Uterus (tissue), 4 donors: ENCODE measurements around the gene FCN1. TPM values are rescaled to one million over a fixed set of nuclear protein-coding genes. Genes with fewer than 3 reads are reported as not detected.

ENCODE experiments used
- DNase-seq, 2 donors: peaks; one replicate each; pipeline ENCODE4 v3.0.0-alpha.2; 2019 to 2020
- H3K27ac ChIP-seq, 2 donors: fragments of 200-600 bp; sonication (generic); 1 replicate in 1 of 2; 2 replicates in 1 of 2; pipeline ENCODE4 v1.5.1; 2016 to 2018
- H3K27me3 ChIP-seq, 2 donors: fragments of 200-600 bp; sonication (generic); one replicate each; pipeline ENCODE4 v1.5.1; 2018 to 2019; ENCODE audit warnings: control low read depth in 1 of 2
- H3K36me3 ChIP-seq, 2 donors: fragments of 200-600 bp; sonication (generic); one replicate each; pipeline ENCODE4 v1.5.1; 2019; ENCODE audit warnings: control low read depth in 1 of 2
- H3K4me1 ChIP-seq, 2 donors: fragments of 200-600 bp; sonication (generic); one replicate each; pipeline ENCODE4 v1.5.1; 2018 to 2019; ENCODE audit warnings: control low read depth in 1 of 2
- H3K4me3 ChIP-seq, 2 donors: fragments of 200-600 bp; sonication (generic); 1 replicate in 1 of 2; 2 replicates in 1 of 2; pipeline ENCODE4 v1.5.1; 2018 to 2019; ENCODE audit warnings: mild to moderate bottlenecking in 1 of 2
- H3K9me3 ChIP-seq, 2 donors: fragments of 200-600 bp; sonication (generic); one replicate each; pipeline ENCODE4 v1.5.1; 2019; ENCODE audit warnings: control low read depth in 1 of 2
- CTCF ChIP-seq, 4 experiments: fragments of 200-600 bp in 2 of 4; fragments of 450-650 bp in 2 of 4; sonication (generic) in 2 of 4; IDR thresholded peaks; one replicate each; pipeline ENCODE4 v1.5.1; 2016 to 2019; ENCODE audit warnings: antibody characterized with exemption in 4 of 4, mild to moderate bottlenecking in 2 of 4, moderate library complexity in 1 of 4
- POLR2A ChIP-seq, 2 donors: fragments of 450-650 bp; IDR thresholded peaks; one replicate each; pipeline ENCODE4 v1.6.1; 2016; ENCODE audit warnings: antibody characterized with exemption in 2 of 2, mild to moderate bottlenecking in 1 of 2, moderate library complexity in 1 of 2
- intact Hi-C: fragments of 100-400 bp; cut with DNase I; formaldehyde crosslinking; loops from one replicate; pipeline ENCODE4 v1.15.1; 2023; ENCODE audit warnings: low total_unique reads
- total RNA-seq, 4 donors: library from RNA; depleted of rRNA in 3 of 4; stranded (reverse); fragments of >200 nt in 3 of 4; gene quantifications; one replicate each; pipeline versions ENCODE4 v1.1.0 to v1.2.4, GENCODE V29; 2014 to 2023
- donor health status: DM: yes; HTN: yes; CAD: no.

FCN1 gene
- total RNA-seq, 4 donors from 2014 or later: 0.26 to 13.8 (median 4.4) TPM

- Histone ChIP-seq H3K4me3 (no peak overlapping the region), H3K27ac (no peak overlapping the region), H3K4me1 (no peaks in the 10 kb centered on the region), H3K36me3 (no peaks in the 10 kb centered on the region), H3K9me3 (no peaks in the 10 kb centered on the region), H3K27me3 (no peaks in the 10 kb centered on the region)
- DNase-seq: no peak
- intact Hi-C loops: no loop called here
- TF ChIP-seq CTCF (IDR thresholded peaks at IDR 0.05) (no peak), POLR2A (IDR thresholded peaks at IDR 0.05) (no peak)
Observed at GRCh38 chr9:134872482-134873231, 45.1 kb downstream of the FCN1 start.

GRCh38 chr9:134871697-134872340 lies 45.9 kb downstream of the FCN1 start:
- no peak for TF ChIP-seq CTCF (IDR thresholded peaks at IDR 0.05)
- TF ChIP-seq POLR2A (IDR thresholded peaks at IDR 0.05): no peak
- no peaks in the 10 kb centered on the region for H3K9me3 ChIP-seq
- H3K36me3 ChIP-seq: no peaks in the 10 kb centered on the region
- no peak overlapping the region for H3K4me3 ChIP-seq
- no peak for DNase-seq
- H3K27me3 ChIP-seq: no peaks in the 10 kb centered on the region
- intact Hi-C loops: no loop called here
- H3K4me1 ChIP-seq: no peaks in the 10 kb centered on the region
- no peak overlapping the region for H3K27ac ChIP-seq

- Histone ChIP-seq H3K4me3 (no peak overlapping the region), H3K36me3 (no peaks in the 10 kb centered on the region), H3K27ac (no peak overlapping the region), H3K4me1 (no peaks in the 10 kb centered on the region), H3K27me3 (no peaks in the 10 kb centered on the region), H3K9me3 (no peaks in the 10 kb centered on the region)
- intact Hi-C loops: no loop called here
- no peak for DNase-seq
- TF ChIP-seq CTCF (IDR thresholded peaks at IDR 0.05): no peak
- TF ChIP-seq POLR2A (IDR thresholded peaks at IDR 0.05): no peak
Observed at GRCh38 chr9:134870746-134871662, 46.7 kb downstream of the FCN1 start.

- Histone ChIP-seq H3K4me3 (no peak overlapping the region), H3K36me3 (no peaks in the 10 kb centered on the region), H3K4me1 (no peaks in the 10 kb centered on the region), H3K27ac (no peak overlapping the region), H3K27me3 (no peaks in the 10 kb centered on the region), H3K9me3 (no peaks in the 10 kb centered on the region)
- no peak for DNase-seq
- intact Hi-C loops: no loop called here
- no peak for TF ChIP-seq POLR2A (IDR thresholded peaks at IDR 0.05)
- no peak for TF ChIP-seq CTCF (IDR thresholded peaks at IDR 0.05)
Observed at GRCh38 chr9:134870301-134870694, 47.4 kb downstream of the FCN1 start.
